ENCODE results near the gene MMP23B. TPM values are rescaled to one million over a fixed set of nuclear protein-coding genes. Genes with fewer than 3 reads are reported as not detected.

Gene MMP23B
- polyA plus RNA-seq, 2 of the 4 experiments (the other 2 are of a cell fraction), result 1.0 TPM; not detected in 1

DNA sequence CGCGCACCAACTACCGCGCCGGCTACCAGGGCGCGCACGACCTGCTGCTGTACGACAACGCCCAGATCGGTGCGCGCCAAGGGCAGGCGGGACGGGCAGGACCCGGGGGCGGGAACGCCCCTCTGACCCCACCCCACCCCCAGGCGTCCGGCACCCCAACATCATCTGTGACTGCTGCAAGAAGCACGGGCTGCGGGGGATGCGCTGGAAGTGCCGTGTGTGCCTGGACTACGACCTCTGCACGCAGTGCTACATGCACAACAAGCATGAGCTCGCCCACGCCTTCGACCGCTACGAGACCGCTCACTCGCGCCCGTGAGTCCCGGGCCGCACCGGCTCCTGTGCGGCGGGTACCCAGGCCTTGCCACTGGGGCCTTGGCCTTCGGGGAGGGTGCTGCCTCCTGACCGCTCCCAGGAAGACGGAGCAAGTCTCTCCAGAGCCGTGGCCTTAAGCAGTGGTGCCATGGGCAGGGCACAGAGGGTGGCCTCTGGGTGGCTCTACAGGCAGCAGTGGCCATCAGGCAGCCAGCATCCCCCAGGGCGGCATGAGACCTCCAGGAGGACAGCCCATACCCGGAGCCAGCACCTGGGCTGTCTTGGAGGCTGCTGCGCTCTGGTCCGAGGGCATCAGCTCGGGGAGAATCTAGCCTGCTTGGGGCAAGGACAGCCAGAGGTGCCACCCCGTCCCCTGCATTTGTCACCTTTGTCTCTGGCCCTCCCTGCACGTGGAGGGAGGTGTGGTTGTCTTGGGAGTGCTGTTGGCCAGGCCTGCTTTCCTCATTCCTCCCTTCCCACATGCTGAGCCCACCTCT, 8.1 kb upstream of the MMP23B start:
- no peak overlapping the region for H3K4me3 ChIP-seq
- CTCF ChIA-PET, result no interaction called here
- POLR2A ChIA-PET, result no interaction called here
- no peaks in the 10 kb centered on the region for H3K9me3 ChIP-seq
- ATAC-seq (no peak), FAIRE-seq (no peak), DNase-seq (ENCODE audit: low read depth in 1 of 2, low spot score in 1 of 2) (no peak)
- no peak overlapping the region for H3K4me2 ChIP-seq
- WGBS (ENCODE audit: missing lambda C conversion rate), result 94% methylated on average over 11 of the region's 51 CpGs
- TF ChIP-seq CBX8 (IDR thresholded peaks at IDR 0.05) (no peak), HEYL (CRISPR knock-in tag; IDR thresholded peaks at IDR 0.05) (no peak), MAFK (IDR thresholded peaks at IDR 0.05; ENCODE audit: partially characterized antibody) (no peak), RAD21 (conservative IDR thresholded peaks at IDR 0.05 in 1 of 2, IDR thresholded peaks at IDR 0.05 in 1 of 2) (no peak), NR3C1 (IDR thresholded peaks at IDR 0.05) (no peak)
- H3K27ac ChIP-seq, result no peak overlapping the region
- H3K4me1 ChIP-seq, result no peaks in the 10 kb centered on the region

DNA sequence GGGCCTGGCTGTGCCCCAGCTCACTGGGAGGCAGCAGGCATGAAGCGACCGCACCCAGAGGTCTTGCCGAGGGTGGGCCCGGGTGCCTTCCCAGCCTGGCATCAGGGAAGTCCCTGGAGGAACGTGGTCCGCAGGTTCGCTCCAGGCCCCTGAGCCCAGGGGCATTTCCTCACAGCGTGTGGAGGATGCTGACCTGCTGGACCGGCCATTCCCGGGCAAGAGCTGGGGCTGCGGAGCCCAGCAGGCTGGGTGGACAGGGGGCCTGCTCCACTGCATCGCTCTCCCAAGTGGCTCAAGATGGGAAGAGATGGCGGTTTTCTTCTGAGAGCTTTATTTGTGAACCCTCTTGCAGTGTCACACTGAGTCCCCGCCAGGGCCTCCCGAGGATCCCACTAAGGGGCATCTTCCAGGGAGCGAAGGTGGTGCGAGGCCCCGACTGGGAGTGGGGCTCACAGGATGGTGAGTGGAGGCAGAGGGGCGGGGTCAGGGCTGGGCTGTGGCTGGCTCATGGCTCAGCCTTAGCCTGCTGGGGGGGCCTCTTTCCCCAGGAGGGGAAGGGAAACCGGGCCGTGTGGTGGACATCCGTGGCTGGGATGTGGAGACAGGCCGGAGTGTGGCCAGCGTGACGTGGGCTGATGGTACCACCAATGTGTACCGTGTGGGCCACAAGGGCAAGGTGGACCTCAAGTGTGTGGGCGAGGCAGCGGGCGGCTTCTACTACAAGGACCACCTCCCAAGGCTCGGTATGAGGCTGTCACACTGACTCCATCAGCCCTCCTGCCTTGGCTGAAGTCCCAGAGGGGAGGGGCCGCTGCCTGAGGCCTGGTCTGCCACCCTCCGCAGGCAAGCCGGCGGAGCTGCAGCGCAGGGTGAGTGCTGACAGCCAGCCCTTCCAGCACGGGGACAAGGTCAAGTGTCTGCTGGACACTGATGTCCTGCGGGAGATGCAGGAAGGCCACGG, 7.2 kb upstream of the MMP23B start:
- H3K27ac ChIP-seq, result no peak overlapping the region
- ChIA-PET POLR2A (no interaction called here), CTCF (no interaction called here)
- H3K9me3 ChIP-seq, result no peaks in the 10 kb centered on the region
- WGBS (ENCODE audit: missing lambda C conversion rate), result 91% methylated on average over 7 of the region's 38 CpGs
- H3K4me1 ChIP-seq, result no peaks in the 10 kb centered on the region
- TF ChIP-seq MYC (IDR thresholded peaks at IDR 0.05; ENCODE audit: borderline replicate concordance, low read length), result no peak
- TF ChIP-seq ZNF302 (CRISPR knock-in tag; IDR thresholded peaks at IDR 0.05), result no peak
- no peak for TF ChIP-seq HOXB5 (CRISPR knock-in tag; IDR thresholded peaks at IDR 0.05)
- TF ChIP-seq, protein P1, sequence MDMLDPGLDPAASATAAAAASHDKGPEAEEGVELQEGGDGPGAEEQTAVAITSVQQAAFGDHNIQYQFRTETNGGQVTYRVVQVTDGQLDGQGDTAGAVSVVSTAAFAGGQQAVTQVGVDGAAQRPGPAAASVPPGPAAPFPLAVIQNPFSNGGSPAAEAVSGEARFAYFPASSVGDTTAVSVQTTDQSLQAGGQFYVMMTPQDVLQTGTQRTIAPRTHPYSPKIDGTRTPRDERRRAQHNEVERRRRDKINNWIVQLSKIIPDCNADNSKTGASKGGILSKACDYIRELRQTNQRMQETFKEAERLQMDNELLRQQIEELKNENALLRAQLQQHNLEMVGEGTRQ (IDR thresholded peaks at IDR 0.05), result no peak
- TF ChIP-seq, protein P2, sequence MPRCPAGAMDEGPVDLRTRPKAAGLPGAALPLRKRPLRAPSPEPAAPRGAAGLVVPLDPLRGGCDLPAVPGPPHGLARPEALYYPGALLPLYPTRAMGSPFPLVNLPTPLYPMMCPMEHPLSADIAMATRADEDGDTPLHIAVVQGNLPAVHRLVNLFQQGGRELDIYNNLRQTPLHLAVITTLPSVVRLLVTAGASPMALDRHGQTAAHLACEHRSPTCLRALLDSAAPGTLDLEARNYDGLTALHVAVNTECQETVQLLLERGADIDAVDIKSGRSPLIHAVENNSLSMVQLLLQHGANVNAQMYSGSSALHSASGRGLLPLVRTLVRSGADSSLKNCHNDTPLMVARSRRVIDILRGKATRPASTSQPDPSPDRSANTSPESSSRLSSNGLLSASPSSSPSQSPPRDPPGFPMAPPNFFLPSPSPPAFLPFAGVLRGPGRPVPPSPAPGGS (IDR thresholded peaks at IDR 0.05), result no peak
- TF ChIP-seq CBX8 (IDR thresholded peaks at IDR 0.05), result no peak
- no peak for TF ChIP-seq CEBPB (IDR thresholded peaks at IDR 0.05)
- TF ChIP-seq TP53 (CRISPR knock-in tag; IDR thresholded peaks at IDR 0.05), result no peak
- TF ChIP-seq FOSB (CRISPR knock-in tag; IDR thresholded peaks at IDR 0.05), result no peak
- TF ChIP-seq CHD2 (IDR thresholded peaks at IDR 0.05; ENCODE audit: low read length, partially characterized antibody), result no peak
- no peak for TF ChIP-seq NR3C1 (IDR thresholded peaks at IDR 0.05)
- TF ChIP-seq, protein P3, sequence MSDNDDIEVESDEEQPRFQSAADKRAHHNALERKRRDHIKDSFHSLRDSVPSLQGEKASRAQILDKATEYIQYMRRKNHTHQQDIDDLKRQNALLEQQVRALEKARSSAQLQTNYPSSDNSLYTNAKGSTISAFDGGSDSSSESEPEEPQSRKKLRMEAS (IDR thresholded peaks at IDR 0.05), result no peak
- TF ChIP-seq RAD21 (conservative IDR thresholded peaks at IDR 0.05 in 1 of 2, IDR thresholded peaks at IDR 0.05 in 1 of 2), result no peak
- no peak for TF ChIP-seq FOSL2 (IDR thresholded peaks at IDR 0.05)
- no peak for TF ChIP-seq FOSL2 (CRISPR knock-in tag; IDR thresholded peaks at IDR 0.05)
- no peak for TF ChIP-seq JUNB (IDR thresholded peaks at IDR 0.05)
- TF ChIP-seq POLR2AphosphoS2 (conservative IDR thresholded peaks at IDR 0.05; ENCODE audit: low read length), result no peak
- ATAC-seq (no peak), DNase-seq (ENCODE audit: low read depth in 1 of 2, low spot score in 1 of 2) (no peak), FAIRE-seq (no peak)
- H3K4me3 ChIP-seq, result no peak overlapping the region
- H3K4me2 ChIP-seq, result no peak overlapping the region

DNA sequence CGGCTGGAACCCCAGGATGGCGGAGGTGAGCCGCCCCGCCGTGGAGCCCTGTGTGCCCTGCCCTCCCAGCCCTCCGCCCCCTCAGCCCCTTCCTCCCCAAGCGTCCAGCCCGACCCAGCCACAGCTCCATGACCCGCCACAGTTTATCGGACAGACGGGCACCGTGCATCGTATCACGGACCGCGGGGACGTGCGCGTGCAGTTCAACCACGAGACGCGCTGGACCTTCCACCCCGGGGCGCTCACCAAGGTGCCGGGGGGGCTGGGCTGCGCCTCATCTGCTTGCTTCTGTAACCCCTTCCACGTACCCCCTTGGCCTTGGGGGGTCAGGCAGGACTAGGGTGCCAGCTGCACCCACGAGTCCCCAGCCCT, 6.6 kb upstream of the MMP23B start:
- CTCF ChIA-PET, result no interaction called here
- no peak overlapping the region for H3K4me2 ChIP-seq
- POLR2A ChIA-PET, result no interaction called here

More for the DNA sequence above, 6.6 kb upstream of the MMP23B start:
- DNase-seq (ENCODE audit: low read depth in 1 of 2, low spot score in 1 of 2) (no peak), FAIRE-seq (no peak), ATAC-seq (no peak)
- TF ChIP-seq, protein P3 (IDR thresholded peaks at IDR 0.05), result no peak
- TF ChIP-seq HDAC2 (IDR thresholded peaks at IDR 0.05) (no peak), CHD2 (IDR thresholded peaks at IDR 0.05; ENCODE audit: low read length, partially characterized antibody) (no peak), ZC3H11A (IDR thresholded peaks at IDR 0.05) (no peak), POLR2AphosphoS2 (conservative IDR thresholded peaks at IDR 0.05; ENCODE audit: low read length) (no peak), POLR2A (IDR thresholded peaks at IDR 0.05; ENCODE audit: low read length) (no peak), NPAS2 (CRISPR knock-in tag; IDR thresholded peaks at IDR 0.05; ENCODE audit: borderline replicate concordance) (no peak), KDM1A (IDR thresholded peaks at IDR 0.05; ENCODE audit: low read depth) (no peak)
- H3K4me3 ChIP-seq, result no peak overlapping the region
- 95% methylated on average over 22 of the region's 28 CpGs for WGBS (ENCODE audit: missing lambda C conversion rate)
- no peaks in the 10 kb centered on the region for H3K4me1 ChIP-seq
- no peaks in the 10 kb centered on the region for H3K9me3 ChIP-seq
- H3K27ac ChIP-seq, result no peak overlapping the region
